Natural killer cell treated with Interleukin-12 subunit alpha and Interleukin-12 subunit beta and Interleukin-15 and Interleukin-18, amount 100 ng/mL, for 72 hours (primary cell): ENCODE results near the gene SETD7. TPM values are rescaled to one million over a fixed set of nuclear protein-coding genes. Genes with fewer than 3 reads are reported as not detected.

Source experiments
- ATAC-seq, 2 donors: fragments of 150-1000 bp; cut with Tn5 transposase in 1 of 2; sonication (Bioruptor Pico), chemical (Tn5 transposase) in 1 of 2; 2 replicates each; pipeline ENCODE4 v1.10.0; 2021
- DNase-seq: peaks from one replicate; pipeline ENCODE4 v3.0.0; 2022; ENCODE audit warnings: low spot score
- H3K27ac Mint-ChIP-seq, 2 donors: 1 replicate in 1 of 2; 2 replicates in 1 of 2; pipeline ENCODE4 v1.8.0; 2022; ENCODE audit warnings: mixed read lengths in 2 of 2, mild to moderate bottlenecking in 1 of 2, moderate library complexity in 1 of 2
- H3K27me3 Mint-ChIP-seq, 2 donors: 1 replicate in 1 of 2; 2 replicates in 1 of 2; pipeline ENCODE4 v1.8.0; 2022; ENCODE audit warnings: mixed read lengths in 2 of 2
- H3K36me3 Mint-ChIP-seq: one replicate; pipeline ENCODE4 v1.8.0; 2022; ENCODE audit warnings: mixed read lengths
- H3K4me1 Mint-ChIP-seq, 2 donors: 1 replicate in 1 of 2; 2 replicates in 1 of 2; pipeline ENCODE4 v1.8.0; 2022; ENCODE audit warnings: low read depth in 2 of 2, mixed read lengths in 2 of 2, mild to moderate bottlenecking in 1 of 2
- H3K4me3 Mint-ChIP-seq: one replicate; pipeline ENCODE4 v1.8.0; 2022; ENCODE audit warnings: mixed read lengths
- H3K9me3 Mint-ChIP-seq: 2 replicates; pipeline ENCODE4 v1.8.0; 2022; ENCODE audit warnings: mixed read lengths
- total RNA-seq, 2 donors: library from RNA; stranded (reverse); gene quantifications; one replicate each; pipeline ENCODE4 v1.2.3, GENCODE V29; 2022

Gene SETD7
- 10 to 100 TPM in 1 of 2 donors, 1 to 10 TPM in 1; 5.7 to 10.1 TPM for total RNA-seq

GRCh38 chr4:139556071-139556723 is at the start of gene SETD7:
SETD7 (minus strand) TSS chr4:139556219; CDS start chr4:139556137, 82 bp downstream.
- Mint-ChIP-seq H3K36me3 (no peaks in the 10 kb centered on the region), H3K27ac (peak within 1 kb of the TSS; percentile 80 to 90), H3K27me3 (peaks cover 23 to 29% of the 10 kb centered on the region in 2 donors), H3K9me3 (no peaks in the 10 kb centered on the region), H3K4me3 (peak within 1 kb of the TSS; percentile 96), H3K4me1 (peaks cover 27 to 28% of the 10 kb centered on the region in 2 donors)
- DNase-seq (peak; percentile 65), ATAC-seq (peak; percentile 58)

GRCh38 chr4:139605516-139605915 is 49.5 kb upstream of the SETD7 start:
- Mint-ChIP-seq H3K27me3 (peaks cover 19 to 39% of the 10 kb centered on the region in 2 donors), H3K4me3 (peak overlapping the region; percentile 61)

GRCh38 chr4:139603576-139604410 is 47.8 kb upstream of the SETD7 start:
- no peak overlapping the region for H3K4me3 Mint-ChIP-seq
- ATAC-seq (peak in 1 of 2 donors; percentile 38), DNase-seq (no peak)
- H3K4me1 Mint-ChIP-seq = peaks cover 14 to 17% of the 10 kb centered on the region in 2 donors
- H3K27me3 Mint-ChIP-seq = peaks cover 22 to 32% of the 10 kb centered on the region in 2 donors
- peaks cover 12% of the 10 kb centered on the region for H3K36me3 Mint-ChIP-seq
- H3K27ac Mint-ChIP-seq = no peak overlapping the region
- peaks cover 11% of the 10 kb centered on the region for H3K9me3 Mint-ChIP-seq

More at GRCh38 chr4:139605516-139605915, 49.5 kb upstream of the SETD7 start:
- Mint-ChIP-seq H3K36me3 (peaks cover 12% of the 10 kb centered on the region), H3K4me1 (peaks cover 14 to 17% of the 10 kb centered on the region in 2 donors), H3K27ac (peak overlapping the region; percentile 2 to 87), H3K9me3 (peaks cover 11% of the 10 kb centered on the region)
- ATAC-seq (no peak), DNase-seq (no peak)

GRCh38 chr4:139602776-139603360 is 46.8 kb upstream of the SETD7 start:
- Mint-ChIP-seq H3K4me1 (peaks cover 14 to 17% of the 10 kb centered on the region in 2 donors), H3K27me3 (peaks cover 19 to 30% of the 10 kb centered on the region in 2 donors), H3K4me3 (no peak overlapping the region), H3K27ac (no peak overlapping the region), H3K9me3 (peaks cover 11% of the 10 kb centered on the region), H3K36me3 (peaks cover 12% of the 10 kb centered on the region)
- no peak for ATAC-seq
- DNase-seq = no peak

- Mint-ChIP-seq H3K27ac (no peak overlapping the region), H3K4me1 (peaks cover under 1 to 2% of the 10 kb centered on the region in 2 donors), H3K4me3 (no peak overlapping the region), H3K27me3 (peaks cover 17 to 35% of the 10 kb centered on the region in 2 donors), H3K9me3 (peaks cover 1% of the 10 kb centered on the region), H3K36me3 (peaks cover 2% of the 10 kb centered on the region)
- DNase-seq (no peak), ATAC-seq (no peak)
These were observed 44.6 kb upstream of the SETD7 start for GRCh38 chr4:139600662-139601061.

GRCh38 chr4:139599594-139600374 is 43.8 kb upstream of the SETD7 start:
- Mint-ChIP-seq H3K4me3 (no peak overlapping the region), H3K9me3 (no peaks in the 10 kb centered on the region), H3K4me1 (no peaks in the 10 kb centered on the region), H3K27me3 (peaks cover 18 to 36% of the 10 kb centered on the region in 2 donors), H3K36me3 (no peaks in the 10 kb centered on the region), H3K27ac (no peak overlapping the region)
- ATAC-seq = no peak
- DNase-seq = no peak

- no peak for DNase-seq
- Mint-ChIP-seq H3K4me3 (no peak overlapping the region), H3K9me3 (no peaks in the 10 kb centered on the region), H3K36me3 (no peaks in the 10 kb centered on the region), H3K27ac (no peak overlapping the region), H3K4me1 (no peaks in the 10 kb centered on the region), H3K27me3 (peaks cover 18 to 39% of the 10 kb centered on the region in 2 donors)
- no peak for ATAC-seq
These were observed 43.1 kb upstream of the SETD7 start for GRCh38 chr4:139599076-139599475.

GRCh38 chr4:139596684-139597279 is 40.8 kb upstream of the SETD7 start:
- Mint-ChIP-seq H3K27me3 (peaks cover 23 to 49% of the 10 kb centered on the region in 2 donors), H3K36me3 (no peaks in the 10 kb centered on the region), H3K9me3 (no peaks in the 10 kb centered on the region), H3K4me3 (no peak overlapping the region), H3K4me1 (no peaks in the 10 kb centered on the region), H3K27ac (no peak overlapping the region)
- ATAC-seq (no peak), DNase-seq (no peak)

- ATAC-seq (no peak), DNase-seq (no peak)
- Mint-ChIP-seq H3K36me3 (no peaks in the 10 kb centered on the region), H3K4me1 (no peaks in the 10 kb centered on the region), H3K4me3 (no peak overlapping the region), H3K27ac (no peak overlapping the region), H3K27me3 (peaks cover 23 to 49% of the 10 kb centered on the region in 2 donors), H3K9me3 (no peaks in the 10 kb centered on the region)
These were observed 40.1 kb upstream of the SETD7 start for GRCh38 chr4:139596034-139596683.

- ATAC-seq = no peak
- H3K27me3 Mint-ChIP-seq = peaks cover 20 to 44% of the 10 kb centered on the region in 2 donors
These were observed 38.7 kb upstream of the SETD7 start for GRCh38 chr4:139594591-139595185.

GRCh38 chr4:139593091-139593564 is 37.1 kb upstream of the SETD7 start:
- Mint-ChIP-seq H3K4me1 (no peaks in the 10 kb centered on the region), H3K27ac (no peak overlapping the region), H3K36me3 (no peaks in the 10 kb centered on the region), H3K4me3 (no peak overlapping the region), H3K9me3 (no peaks in the 10 kb centered on the region), H3K27me3 (peaks cover 15 to 41% of the 10 kb centered on the region in 2 donors)
- DNase-seq = no peak
- ATAC-seq = peak in 1 of 2 donors; percentile 31

More at GRCh38 chr4:139594591-139595185, 38.7 kb upstream of the SETD7 start:
- H3K27ac Mint-ChIP-seq = no peak overlapping the region
- no peaks in the 10 kb centered on the region for H3K4me1 Mint-ChIP-seq
- H3K4me3 Mint-ChIP-seq = no peak overlapping the region
- DNase-seq = no peak
- H3K36me3 Mint-ChIP-seq = no peaks in the 10 kb centered on the region
- no peaks in the 10 kb centered on the region for H3K9me3 Mint-ChIP-seq

- H3K27me3 Mint-ChIP-seq = peaks cover 5 to 10% of the 10 kb centered on the region in 2 donors
- H3K4me1 Mint-ChIP-seq = no peaks in the 10 kb centered on the region
- no peak overlapping the region for H3K4me3 Mint-ChIP-seq
- H3K36me3 Mint-ChIP-seq = no peaks in the 10 kb centered on the region
- DNase-seq = no peak
- no peak overlapping the region for H3K27ac Mint-ChIP-seq
- no peak for ATAC-seq
- no peaks in the 10 kb centered on the region for H3K9me3 Mint-ChIP-seq
These were observed 33.5 kb upstream of the SETD7 start for GRCh38 chr4:139589336-139590018.
